H9 (cell line): ENCODE data around the gene TEC. TPM values are rescaled to one million over a fixed set of nuclear protein-coding genes. Genes with fewer than 3 reads are reported as not detected.
"Not testable (repeated sequence)": the region's sequence is repeated elsewhere in the genome, so short reads cannot be mapped to it uniquely, and the experiment has no call there.

ENCODE experiments used
- DNase-seq: peaks from one replicate; pipeline ENCODE4 v3.0.0-alpha.2; 2017
- H2AFZ ChIP-seq: one replicate; pipeline ENCODE4 v1.6.1; 2013; ENCODE audit warnings: mild to moderate bottlenecking, low read length, control low read depth, moderate library complexity
- H2AK5ac ChIP-seq: 2 replicates; pipeline ENCODE4 v1.6.1; 2013; ENCODE audit warnings: low read length, control low read depth, mixed read lengths; ENCODE audit not compliant: insufficient read length
- H2BK120ac ChIP-seq: one replicate; pipeline ENCODE4 v1.6.1; 2013; ENCODE audit warnings: low read depth, mild to moderate bottlenecking, low read length, control low read depth, inconsistent platforms; ENCODE audit not compliant: poor library complexity, severe bottlenecking
- H2BK12ac ChIP-seq: 2 replicates; pipeline ENCODE4 v1.6.1; 2013; ENCODE audit warnings: low read length, control low read depth, mixed read lengths, low read depth; ENCODE audit not compliant: insufficient read length
- H2BK15ac ChIP-seq: 2 replicates; pipeline ENCODE4 v1.6.1; 2013; ENCODE audit warnings: low read depth, low read length, control low read depth
- H2BK20ac ChIP-seq: one replicate; pipeline ENCODE4 v1.6.1; 2013; ENCODE audit warnings: low read depth, mild to moderate bottlenecking, low read length, control low read depth, inconsistent platforms; ENCODE audit not compliant: poor library complexity, severe bottlenecking
- H2BK5ac ChIP-seq: 2 replicates; pipeline ENCODE4 v1.6.1; 2013; ENCODE audit warnings: low read length, control low read depth, mixed read lengths; ENCODE audit not compliant: insufficient read length
- H3K14ac ChIP-seq: 2 replicates; pipeline ENCODE4 v1.6.1; 2013; ENCODE audit warnings: low read length, control low read depth; ENCODE audit not compliant: insufficient read depth
- H3K18ac ChIP-seq: 2 replicates; pipeline ENCODE4 v1.6.1; 2013; ENCODE audit warnings: low read depth, mild to moderate bottlenecking, mixed read lengths, low read length, control low read depth; ENCODE audit not compliant: insufficient read length
- H3K23ac ChIP-seq: 2 replicates; pipeline ENCODE4 v1.6.1; 2013; ENCODE audit warnings: low read length, control low read depth, mixed read lengths, low read depth; ENCODE audit not compliant: insufficient read length
- H3K23me2 ChIP-seq: 2 replicates; pipeline ENCODE4 v1.6.1; 2013; ENCODE audit warnings: low read depth, mild to moderate bottlenecking, mixed read lengths, low read length, control low read depth; ENCODE audit not compliant: insufficient read length, poor library complexity, severe bottlenecking
- H3K27ac ChIP-seq: 2 replicates; pipeline ENCODE4 v1.5.1; 2013; ENCODE audit warnings: low read length, control low read depth, mixed read lengths, low read depth; ENCODE audit not compliant: insufficient read length
- H3K27me3 ChIP-seq: 2 replicates; pipeline ENCODE4 v1.6.1; 2013; ENCODE audit warnings: low read length, control low read depth, inconsistent platforms; ENCODE audit not compliant: insufficient read depth
- H3K4ac ChIP-seq: 2 replicates; pipeline ENCODE4 v1.6.1; 2013; ENCODE audit warnings: low read depth, mild to moderate bottlenecking, control low read depth, inconsistent platforms, low read length, moderate library complexity
- H3K4me1 ChIP-seq: 2 replicates; pipeline ENCODE4 v1.6.1; 2013; ENCODE audit warnings: low read length, control low read depth, inconsistent platforms; ENCODE audit not compliant: insufficient read depth
- H3K4me2 ChIP-seq: 2 replicates; pipeline ENCODE4 v1.6.1; 2013; ENCODE audit warnings: low read length, control low read depth, mixed read lengths; ENCODE audit not compliant: insufficient read length, insufficient read depth
- H3K56ac ChIP-seq: 2 replicates; pipeline ENCODE4 v1.6.1; 2013; ENCODE audit warnings: low read depth, mild to moderate bottlenecking, mixed read lengths, low read length, control low read depth; ENCODE audit not compliant: insufficient read length
- H3K79me1 ChIP-seq: 2 replicates; pipeline ENCODE4 v1.6.1; 2013; ENCODE audit warnings: low read depth, mild to moderate bottlenecking, moderate library complexity, low read length, control low read depth, inconsistent platforms; ENCODE audit not compliant: insufficient read depth, poor library complexity, severe bottlenecking
- H3K79me2 ChIP-seq: 2 replicates; pipeline ENCODE4 v1.6.1; 2013; ENCODE audit warnings: low read length, control low read depth, inconsistent platforms; ENCODE audit not compliant: insufficient read depth
- H3K9ac ChIP-seq: 2 replicates; pipeline ENCODE4 v1.6.1; 2013; ENCODE audit warnings: low read length, control low read depth, mixed read lengths; ENCODE audit not compliant: insufficient read length; ENCODE audit errors: extremely low read depth
- H3K9me3 ChIP-seq: one replicate; pipeline ENCODE4 v1.6.1; 2013; ENCODE audit warnings: low read depth, low read length, inconsistent platforms; ENCODE audit not compliant: control insufficient read depth
- H3T11ph ChIP-seq: one replicate; pipeline ENCODE4 v1.6.1; 2013; ENCODE audit warnings: mild to moderate bottlenecking, low read length, control low read depth, inconsistent platforms
- H4K20me1 ChIP-seq: one replicate; pipeline ENCODE4 v1.6.1; 2013; ENCODE audit not compliant: control insufficient read depth, insufficient read length, insufficient read depth
- H4K5ac ChIP-seq: 2 replicates; pipeline ENCODE4 v1.6.1; 2013; ENCODE audit warnings: low read depth, mild to moderate bottlenecking, mixed read lengths, low read length, control low read depth; ENCODE audit not compliant: insufficient read length
- H4K8ac ChIP-seq: replicated peaks from 2 replicates; pipeline ENCODE4 v1.6.1; 2013; ENCODE audit warnings: low read length, control low read depth, mixed read lengths, low read depth; ENCODE audit not compliant: insufficient read length
- H4K91ac ChIP-seq: 2 replicates; pipeline ENCODE4 v1.6.1; 2013; ENCODE audit warnings: low read depth, mild to moderate bottlenecking, moderate library complexity, mixed read lengths, low read length, control low read depth; ENCODE audit not compliant: insufficient read length
- H3K27ac Mint-ChIP-seq, 3 experiments: 2 replicates in 2 of 3; 3 replicates in 1 of 3; pipeline ENCODE4 v1.8.0; 2020 to 2021; ENCODE audit warnings: mixed read lengths in 3 of 3, mild to moderate bottlenecking in 1 of 3, moderate library complexity in 1 of 3
- H3K27me3 Mint-ChIP-seq: 2 replicates; pipeline ENCODE4 v1.8.0; 2021; ENCODE audit warnings: low read depth, mild to moderate bottlenecking, moderate library complexity, mixed read lengths
- H3K36me3 Mint-ChIP-seq, 3 experiments: 2 replicates in 2 of 3; 3 replicates in 1 of 3; pipeline ENCODE4 v1.8.0; 2020 to 2021; ENCODE audit warnings: low read depth in 3 of 3, mixed read lengths in 3 of 3; ENCODE audit not compliant: insufficient read depth in 1 of 3
- H3K4me1 Mint-ChIP-seq, 2 experiments: 2 replicates each; pipeline ENCODE4 v1.8.0; 2020; ENCODE audit warnings: mixed read lengths in 2 of 2
- H3K4me3 Mint-ChIP-seq, 2 experiments: 2 replicates in 1 of 2; 3 replicates in 1 of 2; pipeline ENCODE4 v1.8.0; 2020 to 2021; ENCODE audit warnings: mild to moderate bottlenecking in 2 of 2, mixed read lengths in 2 of 2, moderate library complexity in 1 of 2
- H3K9me3 Mint-ChIP-seq, 2 experiments: 2 replicates in 1 of 2; 3 replicates in 1 of 2; pipeline ENCODE4 v1.8.0; 2020; ENCODE audit warnings: mild to moderate bottlenecking in 2 of 2, mixed read lengths in 2 of 2, moderate library complexity in 1 of 2
- WGBS: extraction: QIAGEN DNeasy Blood & Tissue Kit; methylation state at CpG from one replicate; pipeline ENCODE4 v1.1.7; 2013; ENCODE audit warnings: missing lambda C conversion rate, low lambda C conversion rate, mixed read lengths; ENCODE audit not compliant: insufficient read length; ENCODE audit errors: extremely low coverage; 5-methylcytosine and 5-hydroxymethylcytosine counted together
- total RNA-seq: library from RNA; stranded (reverse); gene quantifications from 2 replicates; pipeline ENCODE4 v1.2.1, GENCODE V29; 2021

Gene TEC
- total RNA-seq, 1 experiment from 2014 or later: 1.8 TPM

DNA sequence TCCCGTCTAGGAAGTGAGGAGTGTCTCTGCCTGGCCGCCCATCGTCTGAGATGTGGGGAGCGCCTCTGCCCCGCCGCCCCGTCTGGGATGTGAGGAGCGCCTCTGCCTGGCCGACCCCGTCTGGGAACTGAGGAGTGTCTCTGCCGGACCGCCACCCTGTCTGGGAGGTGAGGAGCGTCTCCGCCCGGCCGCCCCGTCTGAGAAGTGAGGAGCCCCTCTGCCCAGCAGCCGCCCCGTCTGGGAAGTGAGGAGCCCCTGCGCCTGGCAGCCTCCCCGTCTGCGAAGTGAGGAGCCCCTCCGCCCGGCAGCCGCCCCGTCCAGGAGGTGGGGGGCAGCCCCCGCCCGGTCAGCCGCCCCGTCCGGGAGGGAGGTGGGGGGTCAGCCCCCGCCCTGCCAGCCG is 83.2 kb downstream of the TEC start:
- not testable (repeated sequence) for H2BK15ac ChIP-seq, H4K8ac ChIP-seq, DNase-seq

More for the DNA sequence above, 83.2 kb downstream of the TEC start:
- H3K18ac ChIP-seq, H2BK12ac ChIP-seq, H3K79me2 ChIP-seq, H2BK20ac ChIP-seq, H2BK5ac ChIP-seq, H3K14ac ChIP-seq, H3K9me3 Mint-ChIP-seq, H3K27ac Mint-ChIP-seq, H3K36me3 Mint-ChIP-seq, H3K4me3 Mint-ChIP-seq, H3K4me1 Mint-ChIP-seq, H3K27me3 ChIP-seq, H3K9ac ChIP-seq, H3K9me3 ChIP-seq, H2AK5ac ChIP-seq, H3K79me1 ChIP-seq, H4K5ac ChIP-seq, H3K23ac ChIP-seq, H3K4me2 ChIP-seq, H3T11ph ChIP-seq, H4K20me1 ChIP-seq, H2BK120ac ChIP-seq, H4K91ac ChIP-seq, H3K27me3 Mint-ChIP-seq, H3K56ac ChIP-seq, H2AFZ ChIP-seq, H3K4ac ChIP-seq, H3K27ac ChIP-seq, H3K23me2 ChIP-seq, H3K4me1 ChIP-seq: not testable (repeated sequence)
- WGBS: no CpG with 5 or more reads among the region's 33 CpGs
